HG03060 (cell line): ENCODE measurements around the gene RSU1.
"Not testable (repeated sequence)": the region's sequence is repeated elsewhere in the genome, so short reads cannot be mapped to it uniquely, and the experiment has no call there.

ENCODE experiments used
- ATAC-seq: cut with Tn5 transposase; IDR thresholded peaks from one replicate; pipeline ENCODE4 v1.9.1; 2021; ENCODE audit warnings: low read depth, moderate number of reproducible peaks; ENCODE audit not compliant: unreplicated experiment

RSU1 gene

DNA sequence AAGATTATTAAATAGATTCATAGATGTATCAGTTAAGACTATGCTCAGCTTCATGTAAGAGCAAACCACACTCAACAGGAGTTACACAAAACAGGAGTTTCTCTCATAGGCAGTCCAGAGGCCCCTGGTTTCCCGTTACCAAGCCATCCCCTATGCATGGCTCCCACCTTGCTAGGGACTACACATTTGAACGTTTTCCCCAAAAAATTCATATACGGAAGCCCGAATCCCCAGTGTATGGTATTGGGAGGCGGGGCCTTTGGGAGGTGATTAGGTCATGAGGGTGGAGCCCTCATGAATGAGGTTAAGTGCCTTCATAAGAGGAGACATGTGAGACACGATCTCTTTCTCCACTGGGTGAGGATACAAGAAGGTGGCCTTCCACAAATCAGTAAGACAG, 29.1 kb downstream of the RSU1 start:
- ATAC-seq: no peak

DNA sequence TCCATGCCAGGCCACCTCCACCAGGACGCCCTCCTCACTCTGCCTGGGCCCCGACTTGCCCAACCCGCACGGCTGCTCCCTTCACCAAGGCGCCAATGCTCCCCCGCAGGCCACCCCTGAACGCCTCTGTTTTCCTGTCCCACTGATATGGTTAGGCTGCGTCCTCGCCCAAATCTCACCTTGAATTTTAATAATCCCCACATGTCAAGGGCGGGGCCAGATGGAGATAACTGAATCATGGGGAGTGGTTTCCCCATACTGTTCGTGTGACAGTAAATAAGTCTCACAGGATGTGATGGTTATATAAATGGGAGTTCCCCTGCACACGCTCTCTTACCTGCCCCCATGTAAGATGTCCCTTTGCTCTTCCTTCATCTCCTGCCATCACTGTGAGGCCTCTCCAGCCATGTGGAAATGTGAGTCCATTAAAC, 29.8 kb downstream of the RSU1 start:
- ATAC-seq: no peak

DNA sequence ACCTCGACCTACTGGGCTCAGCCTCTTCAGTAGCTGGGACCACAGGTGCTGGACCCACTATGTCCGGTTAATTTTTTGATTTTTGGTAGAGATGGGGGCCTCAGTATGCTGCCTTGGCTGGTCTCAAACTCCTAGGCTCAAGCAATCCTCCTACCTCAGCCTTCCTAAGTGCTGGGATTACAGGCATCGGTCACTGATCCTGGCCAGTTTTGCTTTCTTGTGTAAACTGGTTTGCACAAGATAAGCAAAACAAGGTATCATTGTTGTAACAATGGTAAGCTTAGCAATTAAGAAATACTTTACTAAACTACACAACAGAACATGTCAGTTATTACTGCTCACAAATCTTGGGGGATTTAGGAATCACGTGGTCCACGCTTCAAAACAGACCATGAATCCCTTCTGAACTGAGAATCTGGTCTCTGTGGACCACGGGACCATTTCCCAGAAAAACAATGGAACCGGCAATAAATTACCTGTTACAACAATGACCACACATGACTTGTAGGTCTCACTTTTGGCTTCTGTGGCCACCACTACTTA, 36.8 kb downstream of the RSU1 start:
- no peak for ATAC-seq

DNA sequence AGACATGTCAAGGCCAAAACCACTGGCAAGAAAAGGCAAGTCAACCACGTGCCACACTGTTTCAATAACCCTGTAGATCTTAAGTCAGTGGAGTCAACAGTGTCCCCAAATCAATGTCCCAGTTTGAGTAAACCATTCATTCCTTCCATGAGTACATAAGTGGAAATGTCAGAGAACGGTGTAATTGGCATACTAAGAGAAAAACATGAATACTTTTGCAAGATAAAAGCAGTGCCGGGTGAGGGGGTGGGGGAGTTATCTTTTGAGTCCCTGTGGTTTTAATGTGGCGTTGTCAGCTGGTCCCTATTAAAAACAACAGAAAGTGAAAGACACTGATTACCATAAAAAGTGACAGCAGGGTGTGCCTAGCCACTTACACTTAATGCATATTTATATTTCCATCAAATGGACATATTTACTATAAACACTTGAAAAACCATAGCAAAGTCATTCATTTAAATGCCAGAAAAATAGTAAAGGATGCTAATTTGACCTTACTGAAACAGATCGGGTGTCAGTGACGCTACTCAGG, 37.8 kb downstream of the RSU1 start:
- ATAC-seq: no peak

DNA sequence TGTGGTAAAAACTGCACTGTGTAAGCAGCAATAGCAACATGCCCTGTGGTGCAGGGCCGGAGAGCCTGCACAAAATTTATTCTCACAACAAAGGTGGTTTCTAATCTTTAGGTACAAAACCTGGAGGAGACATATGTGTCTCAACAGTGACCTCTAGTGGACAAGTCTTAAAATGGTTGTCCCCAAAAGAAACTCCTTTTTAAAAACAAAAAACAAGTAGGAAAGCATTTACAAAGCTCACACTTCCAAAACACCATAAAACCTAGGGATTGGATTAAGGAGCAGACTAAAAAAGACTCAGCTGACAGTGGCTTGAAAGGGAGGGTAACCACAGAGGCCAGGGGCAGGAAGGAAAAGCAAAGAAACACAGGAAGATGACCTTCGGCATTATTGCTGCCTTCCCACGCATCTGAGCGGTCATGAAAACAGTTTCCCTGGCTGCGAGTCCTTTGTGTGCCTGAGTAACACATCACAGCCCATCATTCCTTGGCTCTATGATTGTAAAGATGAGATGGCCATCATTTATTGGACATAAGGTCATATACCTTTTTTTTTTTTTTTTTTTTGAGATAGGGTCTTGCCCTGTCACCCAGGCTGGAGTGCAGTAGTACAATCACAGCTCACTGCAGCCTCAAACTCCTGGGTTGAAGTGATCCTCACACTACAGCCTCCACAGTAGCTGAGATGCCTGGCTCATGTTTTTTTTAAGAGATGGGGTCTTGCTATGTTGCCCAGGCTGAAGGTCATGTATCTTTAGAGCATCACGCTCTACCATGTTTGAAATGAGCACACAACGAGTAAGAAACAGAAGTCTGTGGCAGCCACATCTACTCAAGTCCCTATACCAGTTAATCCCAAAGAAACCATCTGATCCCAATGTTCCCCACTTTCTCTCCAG, 39.5 kb downstream of the RSU1 start:
- ATAC-seq: no peak

DNA sequence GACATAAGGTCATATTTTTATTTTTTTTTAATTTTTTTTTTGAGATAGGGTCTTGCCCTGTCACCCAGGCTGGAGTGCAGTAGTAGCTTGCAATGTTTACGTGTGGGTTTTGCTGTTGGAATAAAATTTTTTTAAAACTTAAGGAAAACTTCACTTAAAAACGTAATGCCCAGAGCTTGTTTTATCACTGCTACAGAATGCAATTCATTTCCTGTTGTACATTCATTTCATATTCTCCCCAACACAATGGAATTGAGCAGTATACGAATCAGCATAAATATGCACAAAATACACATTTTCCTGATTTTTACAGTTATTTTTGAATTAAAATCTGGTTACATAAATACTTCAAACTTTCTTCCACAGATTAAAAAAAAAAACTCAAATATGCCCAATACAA, 40.3 kb downstream of the RSU1 start:
- ATAC-seq: no peak

DNA sequence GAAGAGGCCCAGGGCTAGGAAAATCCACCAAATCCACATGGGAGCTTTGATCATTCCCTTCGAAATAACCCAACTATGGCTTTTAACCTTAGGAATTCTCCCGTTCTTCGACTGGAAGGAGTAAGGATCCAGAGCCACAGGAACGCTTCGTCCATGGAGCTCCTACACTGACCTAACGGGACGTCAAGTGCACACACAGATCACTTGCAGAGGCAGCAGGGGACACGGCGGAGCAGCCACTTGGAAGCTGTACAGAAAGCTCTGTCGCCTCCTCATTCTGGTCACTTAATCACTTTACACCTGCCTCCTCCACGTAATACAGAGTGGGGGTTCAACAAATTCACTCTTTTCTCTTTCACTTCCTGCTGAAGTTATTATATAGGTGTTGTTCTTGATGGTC, 43.9 kb downstream of the RSU1 start:
- ATAC-seq: no peak

DNA sequence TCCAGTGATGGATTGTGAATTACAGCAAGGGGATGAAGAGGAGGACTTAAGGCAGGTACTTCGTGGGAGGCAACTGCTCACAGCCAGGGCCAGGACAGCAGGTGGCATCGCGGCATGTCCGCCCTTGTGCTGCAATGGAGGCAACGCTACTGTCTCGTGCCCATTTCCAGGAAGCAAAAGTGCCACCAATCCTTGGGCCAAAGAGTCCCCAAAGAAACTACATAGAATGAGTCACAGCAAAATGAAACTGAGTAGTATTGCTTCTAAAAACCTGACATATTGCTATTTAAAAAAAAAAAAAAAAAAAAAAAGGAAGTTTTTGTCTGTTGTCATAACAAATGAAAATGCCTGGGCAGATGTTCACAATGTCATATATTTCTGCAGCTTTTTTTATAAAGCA, 46.6 kb downstream of the RSU1 start:
- ATAC-seq: peak; percentile 49

DNA sequence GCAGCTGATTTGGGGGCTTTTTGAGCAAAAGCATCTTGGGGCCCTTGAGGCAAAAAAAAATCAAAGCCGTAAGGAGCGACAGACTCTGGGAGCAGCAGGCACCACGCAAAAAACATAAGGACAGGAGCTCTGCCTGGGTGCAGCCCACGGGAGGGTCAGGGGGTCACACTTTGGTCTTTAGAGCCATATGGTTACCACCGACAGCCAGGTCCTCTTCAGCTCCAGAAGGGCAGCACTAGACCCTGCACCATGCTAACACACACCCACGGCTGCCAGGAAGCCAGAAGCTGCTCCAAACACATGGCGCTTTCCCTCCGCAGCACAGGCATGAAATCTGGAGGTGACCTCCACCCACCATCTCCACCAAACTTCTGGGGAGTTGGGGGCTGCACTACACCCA, 47.1 kb downstream of the RSU1 start:
- no peak for ATAC-seq

DNA sequence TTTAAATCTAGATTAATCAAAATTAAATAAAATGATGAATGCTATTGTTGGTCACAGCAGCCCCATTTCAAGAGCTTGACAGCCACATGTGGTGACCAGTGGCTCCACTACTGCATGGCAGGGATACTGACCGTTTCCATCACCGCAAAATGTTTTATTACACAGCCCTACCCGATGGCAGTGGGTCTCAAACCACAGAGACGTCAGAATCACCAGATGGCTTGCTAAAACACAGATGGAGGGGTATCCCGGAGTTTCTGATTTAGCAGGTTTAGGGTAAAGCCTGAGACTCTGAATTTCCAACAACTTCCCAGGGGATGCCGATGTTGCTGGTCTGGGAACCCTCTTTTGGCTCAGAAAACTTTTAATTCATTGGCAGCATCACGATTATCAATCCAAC, 47.9 kb downstream of the RSU1 start:
- no peak for ATAC-seq

DNA sequence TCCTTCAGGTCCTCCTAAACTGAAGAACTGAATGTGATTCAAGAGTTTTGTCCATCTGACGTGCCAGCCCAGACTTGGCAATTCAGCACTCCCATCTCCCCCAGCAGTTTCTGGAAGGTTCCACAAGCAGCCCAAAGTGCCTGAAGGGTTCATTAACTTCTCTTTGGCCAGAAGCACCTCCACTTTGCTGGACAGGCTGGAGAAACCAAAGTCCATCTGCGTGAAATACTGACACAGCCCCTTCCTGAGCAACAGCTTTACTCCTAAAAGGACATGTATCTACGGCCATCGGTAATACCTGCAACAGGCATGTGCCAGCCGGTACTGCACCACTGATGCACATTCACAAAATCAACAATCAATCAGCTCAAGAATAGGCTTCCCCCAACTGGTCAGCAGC, 48.5 kb downstream of the RSU1 start:
- no peak for ATAC-seq

DNA sequence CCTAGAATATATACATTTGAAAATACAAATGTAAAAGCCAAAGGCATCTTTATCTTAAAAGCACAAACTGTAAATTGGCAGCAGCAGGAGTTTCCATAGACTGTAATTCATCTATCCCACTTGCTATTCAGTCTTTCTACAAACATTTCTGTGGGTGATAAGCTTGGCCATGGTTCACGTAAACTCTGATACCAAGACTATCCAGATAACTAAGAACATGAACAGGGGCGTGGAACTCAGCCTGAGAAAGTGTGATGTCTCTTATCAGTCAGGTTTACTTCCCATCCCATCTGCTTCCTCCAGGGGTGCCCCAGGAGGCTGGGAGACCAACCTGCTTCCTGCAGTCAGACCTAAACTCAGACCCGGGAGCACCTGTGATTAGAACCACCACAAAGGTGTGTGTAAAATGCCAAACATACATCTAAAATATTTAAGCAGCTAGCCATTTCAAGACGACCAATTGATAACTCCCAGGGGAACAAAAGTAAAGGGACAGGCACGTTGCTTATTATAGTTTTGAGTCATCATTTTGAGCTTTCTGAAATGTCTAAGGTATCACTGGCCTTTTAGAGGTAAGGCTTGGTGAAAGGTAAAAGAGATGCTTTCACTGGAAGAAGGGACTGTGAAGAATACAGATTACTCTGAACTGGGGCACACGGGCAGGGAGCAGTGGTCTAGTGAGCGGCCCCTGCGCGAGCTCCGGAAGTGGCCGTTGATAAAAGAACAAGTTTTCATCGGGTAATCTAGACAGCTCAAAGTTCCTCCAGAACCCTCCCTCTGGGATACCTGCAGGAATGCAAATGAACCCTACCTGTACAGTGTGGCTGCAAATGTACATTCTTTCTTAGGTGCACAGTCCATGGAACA, 51.5 kb downstream of the RSU1 start:
- peak; percentile 37 for ATAC-seq

DNA sequence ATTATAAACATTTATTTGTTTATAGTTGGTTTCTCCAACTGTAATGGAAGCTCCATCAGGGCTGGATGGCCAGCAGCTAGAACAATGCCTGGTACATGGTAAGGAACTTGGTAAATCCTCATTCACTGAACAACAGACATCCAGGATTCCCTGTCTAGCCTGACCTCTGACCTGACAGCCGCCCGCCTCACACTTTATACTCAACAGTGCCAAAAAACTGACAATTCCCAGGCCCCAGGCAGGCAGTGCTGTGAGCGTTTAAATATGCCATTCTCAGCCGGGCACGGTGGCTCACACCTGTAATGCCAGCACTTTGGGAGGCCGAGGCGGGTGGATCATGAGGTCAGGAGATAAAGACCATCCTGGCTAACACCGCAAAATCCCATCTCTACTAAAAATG, 55.9 kb downstream of the RSU1 start:
- ATAC-seq: no peak

DNA sequence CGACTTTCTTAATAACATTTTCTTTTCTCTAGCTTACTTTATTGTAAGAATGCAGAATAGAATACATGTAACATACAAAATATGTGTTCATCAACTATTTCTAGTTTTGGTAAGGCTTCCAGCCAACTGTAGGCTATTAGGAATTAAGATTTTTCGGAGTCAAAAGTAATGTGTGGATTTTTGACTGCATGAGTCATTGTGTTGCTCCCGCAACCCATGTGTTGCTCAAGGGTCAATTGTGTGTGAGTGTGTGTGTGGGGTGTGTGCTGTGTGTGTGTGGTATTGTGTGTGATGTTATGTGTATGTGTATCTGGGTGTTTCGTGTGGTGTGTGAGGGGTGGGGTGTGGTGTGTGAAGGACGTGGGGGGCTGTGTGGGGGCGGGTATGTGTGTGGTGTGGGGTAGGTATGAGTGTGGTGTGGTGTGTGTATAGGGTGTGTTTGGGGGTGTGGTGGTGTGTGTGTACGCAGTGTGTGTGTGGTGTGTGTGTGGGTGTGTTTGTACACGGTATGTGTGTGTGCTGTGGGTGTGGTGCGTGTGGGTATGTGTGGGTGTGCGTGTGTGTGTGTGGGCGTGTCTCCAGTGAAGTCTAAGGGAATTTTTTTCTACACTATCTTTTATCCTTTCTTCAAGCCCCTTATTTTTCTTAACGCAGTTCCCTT, 60.5 kb downstream of the RSU1 start:
- ATAC-seq: no peak

DNA sequence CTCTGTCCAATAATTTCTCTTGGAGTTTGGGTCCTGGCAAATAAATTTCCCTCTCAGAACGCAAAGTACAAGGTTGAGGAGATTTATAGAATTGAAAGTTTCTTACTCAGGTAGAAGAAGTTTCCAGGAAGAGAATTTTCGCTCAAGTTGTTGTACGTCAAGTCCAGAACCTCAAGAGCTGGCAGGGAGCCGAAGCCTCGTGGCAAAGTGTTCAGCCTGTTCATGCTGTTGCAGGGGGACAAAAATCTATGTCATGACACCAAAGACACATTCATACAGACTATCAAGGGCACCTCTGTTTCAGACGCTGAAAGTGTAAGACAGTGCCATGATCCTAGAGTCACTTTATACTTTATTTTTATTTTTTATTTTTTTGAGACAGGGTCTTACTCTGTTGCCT, 62.5 kb downstream of the RSU1 start:
- ATAC-seq: no peak

DNA sequence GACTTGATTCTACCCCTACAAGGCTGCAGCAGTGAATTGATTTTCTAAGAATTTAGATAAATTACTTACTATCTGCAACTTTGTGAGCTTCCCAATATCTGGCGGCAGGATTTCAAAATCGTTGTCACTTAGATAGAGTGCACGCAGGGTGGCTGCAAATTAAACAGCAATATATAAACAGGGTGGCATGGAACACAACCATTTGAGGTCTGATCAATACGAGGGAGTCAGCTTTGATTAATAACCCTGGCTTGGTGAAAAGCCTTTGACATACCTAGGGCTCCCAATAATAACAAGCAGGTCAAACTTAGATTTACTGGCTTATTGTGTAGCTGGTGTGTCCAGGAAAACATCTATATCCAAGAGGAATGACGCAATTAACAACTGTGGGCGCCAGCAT, 64.4 kb downstream of the RSU1 start:
- not testable (repeated sequence) for ATAC-seq

DNA sequence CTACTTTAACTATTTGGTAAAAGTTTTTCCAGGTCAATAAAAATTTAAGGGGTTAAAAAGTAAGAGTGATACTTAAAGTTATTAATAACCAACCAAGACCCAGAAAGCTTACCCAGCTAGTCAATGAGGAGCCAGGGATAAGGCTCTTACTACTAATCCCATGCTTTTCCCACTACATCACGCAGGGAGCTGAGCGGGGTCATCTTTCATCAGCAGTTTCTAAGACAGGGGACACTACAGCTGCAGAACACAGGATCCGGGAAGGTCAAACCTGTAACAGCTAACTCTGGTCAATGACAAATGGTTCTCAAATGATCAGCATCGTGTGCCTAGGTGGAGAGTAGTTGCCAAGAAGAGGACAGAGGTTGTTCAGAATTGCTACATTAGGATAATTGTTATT, 65.1 kb downstream of the RSU1 start:
- no peak for ATAC-seq

DNA sequence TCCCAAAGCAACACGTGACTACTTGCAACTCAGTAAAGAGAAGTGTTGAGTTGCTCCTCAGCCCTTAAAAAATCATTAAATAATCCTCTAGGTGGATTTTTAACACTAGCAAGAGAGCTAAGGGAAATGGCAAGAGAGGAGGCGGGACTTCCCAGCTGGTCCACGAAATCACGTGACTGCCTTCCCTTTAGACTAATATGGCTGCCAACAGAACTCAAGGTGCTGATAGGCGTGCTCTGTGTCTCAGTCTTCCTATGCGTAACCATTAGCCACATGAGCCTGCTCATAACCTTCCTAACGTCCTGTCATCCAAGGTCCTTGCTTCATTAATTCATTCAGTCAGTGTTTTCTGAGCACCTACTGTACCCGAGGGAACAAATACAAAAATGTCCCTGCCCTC, 66.0 kb downstream of the RSU1 start:
- ATAC-seq: no peak

DNA sequence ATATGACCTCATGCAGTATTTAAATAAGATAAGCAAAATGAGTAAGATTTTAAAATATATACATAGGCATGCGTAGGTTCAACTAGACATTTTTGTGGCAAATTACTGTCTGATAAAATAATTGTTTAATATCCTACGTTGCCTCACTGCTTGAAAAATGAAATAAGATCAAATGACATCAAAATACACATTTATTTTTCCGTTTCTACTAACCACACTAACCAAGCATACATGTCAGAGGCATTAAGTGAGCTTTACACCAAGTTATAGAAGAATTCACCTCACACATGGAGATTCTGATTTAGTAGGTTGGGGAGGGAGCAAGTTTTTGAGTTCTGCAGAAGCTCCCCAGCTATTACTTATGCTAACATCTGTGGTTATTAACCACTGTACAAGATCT, 66.8 kb downstream of the RSU1 start:
- ATAC-seq: no peak

DNA sequence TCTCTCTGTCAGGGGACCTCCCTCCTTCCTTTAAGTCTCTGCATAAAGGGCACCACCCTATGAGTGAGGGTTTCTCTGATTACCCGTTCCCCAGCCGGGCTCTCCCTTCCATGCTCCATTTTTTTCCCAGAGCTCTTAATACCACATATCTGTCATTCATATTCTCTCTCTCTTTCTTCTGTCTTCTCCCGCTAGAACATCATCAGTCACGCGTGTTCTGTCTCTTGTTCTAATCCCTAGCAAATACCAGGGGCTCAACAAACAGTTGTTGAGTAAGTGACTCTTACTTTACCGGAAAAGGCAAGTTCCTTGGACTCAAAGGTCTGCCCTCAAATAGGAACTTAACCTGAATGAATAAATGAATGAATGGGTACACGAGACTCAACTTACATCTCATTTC, 68.5 kb downstream of the RSU1 start:
- no peak for ATAC-seq

DNA sequence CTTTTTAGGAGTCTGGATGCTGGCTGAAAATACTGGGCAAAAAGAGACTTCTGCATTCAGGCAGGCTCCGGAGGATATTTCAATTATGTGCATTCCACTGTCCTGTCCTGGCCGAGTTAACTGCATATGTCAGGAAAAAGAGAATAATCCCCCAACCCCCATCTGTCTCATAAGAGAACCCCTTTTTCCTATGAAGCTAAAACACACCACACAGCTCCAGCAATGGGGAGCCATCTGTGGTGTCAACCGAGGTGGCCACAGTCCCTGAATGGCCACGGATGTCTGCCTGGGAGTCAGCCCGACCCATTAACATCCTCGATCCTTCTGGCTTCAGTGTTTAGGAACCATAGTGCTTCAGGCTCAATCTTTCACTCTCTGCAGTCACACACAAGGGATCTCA, 70.4 kb downstream of the RSU1 start:
- ATAC-seq: no peak
